ENCODE measurements around the gene TMEM87A. TPM values are rescaled to one million over a fixed set of nuclear protein-coding genes. Genes with fewer than 3 reads are reported as not detected.
A peak's percentile ranks its signal among the peaks of the same experiment; 100 is the strongest.

TMEM87A gene
- total RNA-seq, 2 experiments from 2014 or later: 34.8 to 35.8 TPM

- peak overlapping the region; percentile 9 for H3K27ac Mint-ChIP-seq
- DNase-seq: no peak
- no peaks in the 10 kb centered on the region for H3K9me3 Mint-ChIP-seq
- no peaks in the 10 kb centered on the region for H3K27me3 Mint-ChIP-seq
- peaks cover 7% of the 10 kb centered on the region for H3K4me1 Mint-ChIP-seq
- H3K4me3 Mint-ChIP-seq: no peak overlapping the region
- H3K36me3 Mint-ChIP-seq: peaks cover 14% of the 10 kb centered on the region
These were observed 102.1 kb downstream of the TMEM87A start for GRCh38 chr15:42171122-42171521.

DNA sequence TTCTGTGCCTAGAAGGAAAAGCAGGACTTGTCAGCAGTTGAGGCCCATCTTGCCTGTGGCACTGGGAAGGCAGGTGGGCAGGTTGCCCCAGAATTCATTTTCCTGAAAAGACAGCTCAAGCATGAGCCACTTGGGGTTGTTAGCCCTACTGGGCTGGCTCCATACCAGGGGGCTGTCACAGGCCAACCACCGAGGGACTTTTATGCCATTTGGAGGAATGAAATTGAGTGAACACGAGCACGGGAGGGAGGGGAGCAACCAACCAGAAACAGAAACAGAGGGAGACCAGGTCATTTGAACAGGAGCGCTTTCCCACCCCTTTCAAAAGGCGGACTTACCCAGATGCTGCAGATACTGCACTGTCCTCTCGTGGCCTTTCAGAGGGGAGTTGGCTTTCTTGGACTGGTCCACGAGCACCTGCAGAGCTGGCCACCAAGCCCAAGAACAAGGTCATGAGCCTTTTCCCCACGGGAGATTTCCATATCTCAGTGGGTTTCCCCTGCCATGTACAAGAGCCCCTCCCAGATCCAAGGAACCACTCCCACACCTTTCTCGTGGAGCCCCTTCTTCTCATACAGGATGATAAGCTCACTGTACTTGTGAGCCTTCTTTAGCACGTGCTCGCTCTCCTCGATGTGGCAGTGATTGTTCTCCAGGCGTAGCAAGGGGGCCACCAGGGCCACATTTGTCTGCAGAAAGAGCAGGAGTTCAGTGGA, 106.8 kb downstream of the TMEM87A start:
- Mint-ChIP-seq H3K36me3 (peaks cover 12% of the 10 kb centered on the region), H3K4me1 (peaks cover 3% of the 10 kb centered on the region), H3K9me3 (no peaks in the 10 kb centered on the region), H3K4me3 (no peak overlapping the region), H3K27ac (no peak overlapping the region), H3K27me3 (no peaks in the 10 kb centered on the region)
- DNase-seq: no peak

- Mint-ChIP-seq H3K4me3 (no peak overlapping the region), H3K27ac (no peak overlapping the region), H3K27me3 (no peaks in the 10 kb centered on the region), H3K36me3 (peaks cover 8% of the 10 kb centered on the region), H3K4me1 (no peaks in the 10 kb centered on the region), H3K9me3 (no peaks in the 10 kb centered on the region)
- no peak for DNase-seq
These were observed 108.1 kb downstream of the TMEM87A start for GRCh38 chr15:42165106-42165505.

DNA sequence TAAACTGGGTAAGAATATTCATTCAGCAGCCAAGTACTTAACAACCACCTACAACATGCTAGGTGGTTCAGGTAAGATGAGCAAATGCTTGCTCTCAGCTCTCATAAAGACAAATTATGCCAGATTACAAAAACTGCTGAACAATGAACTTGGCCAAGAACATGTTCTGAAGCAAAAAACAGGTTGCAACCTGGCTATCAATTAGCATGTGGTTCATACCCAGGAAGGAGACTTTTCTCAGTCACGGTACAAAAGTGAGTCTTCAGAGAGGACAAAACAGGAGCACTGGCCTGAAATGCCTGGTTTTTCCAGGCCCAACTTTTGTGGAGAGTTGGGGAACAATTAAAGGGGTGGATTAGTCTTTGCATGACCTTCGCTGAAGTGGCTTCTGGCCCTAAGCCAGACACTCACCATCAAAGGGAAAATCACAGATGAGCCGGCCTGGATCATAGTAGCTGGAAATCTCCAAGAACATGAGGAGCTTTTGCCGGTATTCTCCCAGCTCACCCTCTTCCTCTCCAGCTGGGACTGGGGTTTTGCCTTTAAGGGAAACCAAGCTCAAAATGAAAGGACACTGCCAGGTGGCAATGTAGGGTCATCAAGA, 109.2 kb downstream of the TMEM87A start:
- Mint-ChIP-seq H3K36me3 (peaks cover 4% of the 10 kb centered on the region), H3K9me3 (no peaks in the 10 kb centered on the region)
- no peak for DNase-seq

DNA sequence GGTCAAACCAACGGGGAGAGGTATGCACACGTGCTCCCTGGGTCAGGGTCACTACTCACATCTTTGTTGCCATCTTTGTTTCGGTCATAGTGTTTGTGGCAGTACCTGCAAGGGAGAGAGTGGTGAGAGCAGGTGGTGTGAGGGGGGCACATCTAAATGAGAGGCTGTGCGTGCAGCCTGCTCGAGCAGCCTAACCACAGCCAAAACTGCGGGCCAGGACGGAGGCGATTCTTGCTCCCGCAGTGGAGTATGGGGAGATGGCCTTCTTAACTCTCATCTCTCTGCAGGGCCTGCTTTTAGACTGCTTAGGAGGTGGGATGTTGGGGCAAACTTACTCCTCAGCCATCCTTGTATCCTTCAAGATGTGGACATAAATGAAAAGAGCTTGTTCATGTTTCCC, 109.9 kb downstream of the TMEM87A start:
- Mint-ChIP-seq H3K27ac (no peak overlapping the region), H3K36me3 (peaks cover 4% of the 10 kb centered on the region), H3K4me1 (no peaks in the 10 kb centered on the region), H3K27me3 (no peaks in the 10 kb centered on the region), H3K4me3 (no peak overlapping the region), H3K9me3 (no peaks in the 10 kb centered on the region)
- no peak for DNase-seq

More for the DNA sequence above, 109.2 kb downstream of the TMEM87A start:
- no peaks in the 10 kb centered on the region for H3K4me1 Mint-ChIP-seq
- no peak overlapping the region for H3K27ac Mint-ChIP-seq
- H3K27me3 Mint-ChIP-seq: no peaks in the 10 kb centered on the region
- H3K4me3 Mint-ChIP-seq: no peak overlapping the region

Other genes with a start within 250 kb of the TMEM87A start
- gene PLA2G4D, start 178.9 kb downstream of the TMEM87A start, total RNA-seq: not detected
- gene PLA2G4F, start 116.8 kb downstream of the TMEM87A start, total RNA-seq: not detected
- gene VPS39, start 65.1 kb downstream of the TMEM87A start, total RNA-seq: 10 to 100 TPM; 43.3 to 44.2 TPM
- 10 to 100 TPM; 21.0 to 23.7 TPM for gene GANC, start 232 bp downstream of the TMEM87A start, total RNA-seq
- gene CAPN3, start 86.1 kb upstream of the TMEM87A start, total RNA-seq: 1 to 10 TPM; 1.4 to 1.8 TPM
- gene ZNF106, start 217.7 kb upstream of the TMEM87A start, total RNA-seq: 10 to 100 TPM; 53.1 to 55.8 TPM
- gene SNAP23, start 222.2 kb upstream of the TMEM87A start, total RNA-seq: 10 to 100 TPM; 37.6 to 42.3 TPM